ENCODE measurements around the gene ANO3.
"Not testable (repeated sequence)": the region's sequence is repeated elsewhere in the genome, so short reads cannot be mapped to it uniquely, and the experiment has no call there.

ANO3 gene

GRCh38 chr11:26587073-26587472 is 255.1 kb downstream of the ANO3 start:
- TF ChIP-seq POLR2A (IDR thresholded peaks at IDR 0.05; ENCODE audit: low read depth, low read length) = no peak
- DNase-seq (ENCODE audit: insufficient read length, low spot score) (no peak), FAIRE-seq (no peak)

GRCh38 chr11:26593691-26594090 is 261.8 kb downstream of the ANO3 start:
- DNase-seq (ENCODE audit: insufficient read length, low spot score) (no peak), FAIRE-seq (no peak)
- TF ChIP-seq POLR2A (IDR thresholded peaks at IDR 0.05; ENCODE audit: low read depth, low read length) = no peak

- DNase-seq (ENCODE audit: insufficient read length, low spot score); FAIRE-seq: not testable (repeated sequence)
Observed at GRCh38 chr11:26595207-26595865, 263.4 kb downstream of the ANO3 start.

- FAIRE-seq; DNase-seq (ENCODE audit: insufficient read length, low spot score): not testable (repeated sequence)
Observed at GRCh38 chr11:26597049-26597689, 265.2 kb downstream of the ANO3 start.

GRCh38 chr11:26597899-26598298 is 266.0 kb downstream of the ANO3 start:
- DNase-seq (ENCODE audit: insufficient read length, low spot score) (no peak), FAIRE-seq (no peak)
- no peak for TF ChIP-seq POLR2A (IDR thresholded peaks at IDR 0.05; ENCODE audit: low read depth, low read length)

GRCh38 chr11:26599425-26599824 is 267.5 kb downstream of the ANO3 start:
- no peak for FAIRE-seq
- DNase-seq (ENCODE audit: insufficient read length, low spot score) = no peak
- no peak for TF ChIP-seq POLR2A (IDR thresholded peaks at IDR 0.05; ENCODE audit: low read depth, low read length)

GRCh38 chr11:26599876-26600434 is 268.0 kb downstream of the ANO3 start:
- no peak for TF ChIP-seq POLR2A (IDR thresholded peaks at IDR 0.05; ENCODE audit: low read depth, low read length)
- FAIRE-seq = no peak
- no peak for DNase-seq (ENCODE audit: insufficient read length, low spot score)

- no peak for FAIRE-seq
- TF ChIP-seq POLR2A (IDR thresholded peaks at IDR 0.05; ENCODE audit: low read depth, low read length) = no peak
- DNase-seq (ENCODE audit: insufficient read length, low spot score) = no peak
Observed at GRCh38 chr11:26607725-26608506, 276.0 kb downstream of the ANO3 start.

GRCh38 chr11:26608507-26609146 is 276.7 kb downstream of the ANO3 start:
- DNase-seq (ENCODE audit: insufficient read length, low spot score) (no peak), FAIRE-seq (no peak)
- no peak for TF ChIP-seq POLR2A (IDR thresholded peaks at IDR 0.05; ENCODE audit: low read depth, low read length)

GRCh38 chr11:26613759-26614158 is 281.8 kb downstream of the ANO3 start:
- DNase-seq (ENCODE audit: insufficient read length, low spot score) (no peak), FAIRE-seq (no peak)
- no peak for TF ChIP-seq POLR2A (IDR thresholded peaks at IDR 0.05; ENCODE audit: low read depth, low read length)

GRCh38 chr11:26618441-26618840 is 286.5 kb downstream of the ANO3 start:
- no peak for DNase-seq (ENCODE audit: insufficient read length, low spot score)
- TF ChIP-seq POLR2A (IDR thresholded peaks at IDR 0.05; ENCODE audit: low read depth, low read length) = no peak
- no peak for FAIRE-seq

- TF ChIP-seq POLR2A (IDR thresholded peaks at IDR 0.05; ENCODE audit: low read depth, low read length) = no peak
- DNase-seq (ENCODE audit: insufficient read length, low spot score) (no peak), FAIRE-seq (no peak)
Observed at GRCh38 chr11:26620282-26621045, 288.5 kb downstream of the ANO3 start.

GRCh38 chr11:26621132-26621531 is 289.2 kb downstream of the ANO3 start:
- DNase-seq (ENCODE audit: insufficient read length, low spot score) (peak; percentile 26), FAIRE-seq (peak; percentile 97)
- no peak for TF ChIP-seq POLR2A (IDR thresholded peaks at IDR 0.05; ENCODE audit: low read depth, low read length)

Data from H54 (cell line).